TTC549 (cell line): ENCODE measurements around the gene UMODL1.

Experiments used
- FAIRE-seq: peaks from 2 replicates; lab custom pipeline; 2012; peaks lifted over from hg19 to GRCh38; lab: Jason Lieb, UNC

UMODL1 gene, protein sequence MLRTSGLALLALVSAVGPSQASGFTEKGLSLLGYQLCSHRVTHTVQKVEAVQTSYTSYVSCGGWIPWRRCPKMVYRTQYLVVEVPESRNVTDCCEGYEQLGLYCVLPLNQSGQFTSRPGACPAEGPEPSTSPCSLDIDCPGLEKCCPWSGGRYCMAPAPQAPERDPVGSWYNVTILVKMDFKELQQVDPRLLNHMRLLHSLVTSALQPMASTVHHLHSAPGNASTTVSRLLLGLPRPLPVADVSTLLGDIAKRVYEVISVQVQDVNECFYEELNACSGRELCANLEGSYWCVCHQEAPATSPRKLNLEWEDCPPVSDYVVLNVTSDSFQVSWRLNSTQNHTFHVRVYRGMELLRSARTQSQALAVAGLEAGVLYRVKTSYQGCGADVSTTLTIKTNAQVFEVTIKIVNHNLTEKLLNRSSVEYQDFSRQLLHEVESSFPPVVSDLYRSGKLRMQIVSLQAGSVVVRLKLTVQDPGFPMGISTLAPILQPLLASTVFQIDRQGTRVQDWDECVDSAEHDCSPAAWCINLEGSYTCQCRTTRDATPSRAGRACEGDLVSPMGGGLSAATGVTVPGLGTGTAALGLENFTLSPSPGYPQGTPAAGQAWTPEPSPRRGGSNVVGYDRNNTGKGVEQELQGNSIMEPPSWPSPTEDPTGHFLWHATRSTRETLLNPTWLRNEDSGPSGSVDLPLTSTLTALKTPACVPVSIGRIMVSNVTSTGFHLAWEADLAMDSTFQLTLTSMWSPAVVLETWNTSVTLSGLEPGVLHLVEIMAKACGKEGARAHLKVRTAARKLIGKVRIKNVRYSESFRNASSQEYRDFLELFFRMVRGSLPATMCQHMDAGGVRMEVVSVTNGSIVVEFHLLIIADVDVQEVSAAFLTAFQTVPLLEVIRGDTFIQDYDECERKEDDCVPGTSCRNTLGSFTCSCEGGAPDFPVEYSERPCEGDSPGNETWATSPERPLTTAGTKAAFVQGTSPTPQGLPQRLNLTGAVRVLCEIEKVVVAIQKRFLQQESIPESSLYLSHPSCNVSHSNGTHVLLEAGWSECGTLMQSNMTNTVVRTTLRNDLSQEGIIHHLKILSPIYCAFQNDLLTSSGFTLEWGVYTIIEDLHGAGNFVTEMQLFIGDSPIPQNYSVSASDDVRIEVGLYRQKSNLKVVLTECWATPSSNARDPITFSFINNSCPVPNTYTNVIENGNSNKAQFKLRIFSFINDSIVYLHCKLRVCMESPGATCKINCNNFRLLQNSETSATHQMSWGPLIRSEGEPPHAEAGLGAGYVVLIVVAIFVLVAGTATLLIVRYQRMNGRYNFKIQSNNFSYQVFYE

DNA sequence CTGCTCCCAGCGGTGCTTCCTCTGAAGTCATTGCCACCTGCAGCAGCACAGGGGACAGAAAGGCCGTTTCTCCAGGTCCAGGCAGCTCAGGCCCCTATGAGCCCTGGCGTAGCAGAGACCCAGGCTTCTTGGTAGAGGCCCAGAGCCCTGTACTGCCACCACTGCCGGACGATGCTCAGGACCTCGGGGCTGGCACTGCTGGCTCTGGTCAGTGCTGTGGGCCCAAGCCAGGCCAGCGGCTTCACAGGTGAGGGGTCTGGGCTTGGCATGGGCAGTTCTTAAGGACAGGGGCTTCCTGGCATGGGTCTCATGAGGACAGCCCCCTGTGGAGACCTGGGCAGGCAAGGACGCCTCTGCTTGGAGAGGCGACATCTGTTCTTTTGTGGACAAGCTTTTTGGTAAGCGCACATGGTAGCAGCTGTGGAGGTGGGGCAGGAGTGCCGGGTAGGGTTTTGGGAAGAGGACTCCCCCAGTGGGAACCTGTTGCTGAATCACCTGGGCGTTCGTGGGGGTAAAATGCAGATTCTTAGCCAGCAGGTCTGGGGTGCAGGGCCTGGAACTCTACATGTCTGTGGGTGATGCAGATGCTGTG, at the start of gene UMODL1:
UMODL1 (plus strand) TSS at position 172 of the 592 bp plus-strand sequence; CDS start at position 172, 0 bp downstream.
- FAIRE-seq = no peak

- no peak for FAIRE-seq
Observed at GRCh38 chr21:42021371-42022090, 49.6 kb upstream of the UMODL1 start.

DNA sequence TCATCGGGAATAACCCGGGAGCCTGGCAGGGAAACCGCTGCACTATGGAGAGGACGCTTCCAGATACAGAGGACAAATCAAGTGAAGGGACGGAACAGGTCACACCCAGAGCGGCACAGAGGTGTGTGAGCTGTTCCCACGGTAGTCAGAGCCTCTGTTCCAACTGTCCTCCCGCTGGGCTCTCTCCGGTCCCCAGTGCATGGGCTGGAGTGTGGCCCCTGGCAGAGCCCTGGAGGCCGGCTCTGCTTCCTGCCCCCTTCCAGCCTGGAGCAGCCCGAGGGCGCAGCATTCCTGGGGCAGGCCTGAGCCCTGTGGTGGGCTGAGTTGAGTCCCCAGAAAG, 49.1 kb upstream of the UMODL1 start:
- no peak for FAIRE-seq

- FAIRE-seq = no peak
Observed at GRCh38 chr21:42022906-42023305, 48.2 kb upstream of the UMODL1 start.

DNA sequence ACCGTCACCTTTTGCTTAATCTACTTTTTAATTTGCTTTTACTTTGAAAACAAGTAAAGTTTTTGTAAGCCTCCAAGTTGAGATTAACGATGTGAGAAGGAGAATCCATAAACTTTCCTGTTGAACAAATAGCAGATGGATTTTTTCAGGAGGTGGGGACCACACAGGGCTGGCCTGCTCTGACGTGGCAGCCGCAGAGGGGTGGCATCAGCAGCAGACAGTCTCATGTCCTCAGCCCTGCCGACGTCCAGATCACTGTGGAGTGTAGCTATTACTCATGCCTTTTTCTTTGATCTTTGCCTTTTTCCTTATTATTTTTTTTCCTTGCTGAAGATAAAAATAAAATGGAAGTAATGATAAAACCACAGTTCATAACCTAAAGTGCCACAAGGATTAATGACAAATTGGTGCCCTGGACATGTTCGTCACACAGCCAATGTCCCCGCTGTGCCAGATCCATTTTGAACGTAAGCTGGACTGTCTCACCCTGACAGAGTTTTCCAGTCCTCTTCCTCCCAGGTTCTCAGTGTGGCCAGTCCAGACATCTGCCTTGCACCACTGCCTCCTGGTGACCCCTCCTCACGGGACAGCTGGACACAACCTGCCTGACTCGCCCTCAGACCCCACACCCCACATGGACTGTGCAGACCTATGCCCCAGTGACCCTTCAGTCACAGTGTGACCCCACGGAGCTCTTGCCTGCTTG, 45.6 kb upstream of the UMODL1 start:
- no peak for FAIRE-seq

GRCh38 chr21:42026082-42026435, 45.1 kb upstream of the UMODL1 start:
- no peak for FAIRE-seq

DNA sequence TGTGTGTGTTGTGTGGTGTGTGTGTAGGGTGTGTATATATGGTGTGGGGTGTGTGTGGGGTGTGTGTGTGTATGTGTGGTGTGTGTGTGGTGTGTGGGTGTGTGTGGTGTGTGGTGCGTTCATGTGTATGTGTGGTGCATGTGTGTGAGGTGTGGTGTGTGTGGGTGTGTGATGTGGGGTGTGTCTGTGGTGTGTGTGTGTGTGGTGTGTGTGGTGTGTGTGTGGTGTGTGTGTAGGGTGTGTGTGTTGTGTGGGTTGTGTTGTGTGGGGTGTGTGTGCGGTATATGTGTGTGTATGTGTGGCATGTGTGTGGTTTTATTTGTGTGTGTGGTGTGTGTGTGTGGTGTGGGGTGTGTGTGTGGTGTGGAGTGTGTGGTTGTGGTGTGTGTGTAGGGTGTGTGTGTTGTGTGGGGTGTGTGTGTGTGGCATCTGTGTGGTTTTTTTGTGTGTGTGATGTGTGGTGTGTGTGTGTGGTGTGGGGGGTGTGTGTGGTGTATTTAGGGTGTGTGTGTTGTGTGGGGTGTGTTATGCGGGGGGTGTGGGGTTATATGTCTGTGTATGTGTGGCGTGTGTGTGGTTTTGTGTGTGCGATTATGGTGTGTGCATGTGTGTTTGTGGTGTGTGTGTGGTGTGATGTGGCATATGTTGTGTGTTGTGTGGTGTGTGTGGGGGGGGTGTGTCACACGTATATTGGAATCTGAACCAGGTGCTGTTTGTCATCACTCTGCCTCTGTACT, 43.9 kb upstream of the UMODL1 start:
- FAIRE-seq = no peak

DNA sequence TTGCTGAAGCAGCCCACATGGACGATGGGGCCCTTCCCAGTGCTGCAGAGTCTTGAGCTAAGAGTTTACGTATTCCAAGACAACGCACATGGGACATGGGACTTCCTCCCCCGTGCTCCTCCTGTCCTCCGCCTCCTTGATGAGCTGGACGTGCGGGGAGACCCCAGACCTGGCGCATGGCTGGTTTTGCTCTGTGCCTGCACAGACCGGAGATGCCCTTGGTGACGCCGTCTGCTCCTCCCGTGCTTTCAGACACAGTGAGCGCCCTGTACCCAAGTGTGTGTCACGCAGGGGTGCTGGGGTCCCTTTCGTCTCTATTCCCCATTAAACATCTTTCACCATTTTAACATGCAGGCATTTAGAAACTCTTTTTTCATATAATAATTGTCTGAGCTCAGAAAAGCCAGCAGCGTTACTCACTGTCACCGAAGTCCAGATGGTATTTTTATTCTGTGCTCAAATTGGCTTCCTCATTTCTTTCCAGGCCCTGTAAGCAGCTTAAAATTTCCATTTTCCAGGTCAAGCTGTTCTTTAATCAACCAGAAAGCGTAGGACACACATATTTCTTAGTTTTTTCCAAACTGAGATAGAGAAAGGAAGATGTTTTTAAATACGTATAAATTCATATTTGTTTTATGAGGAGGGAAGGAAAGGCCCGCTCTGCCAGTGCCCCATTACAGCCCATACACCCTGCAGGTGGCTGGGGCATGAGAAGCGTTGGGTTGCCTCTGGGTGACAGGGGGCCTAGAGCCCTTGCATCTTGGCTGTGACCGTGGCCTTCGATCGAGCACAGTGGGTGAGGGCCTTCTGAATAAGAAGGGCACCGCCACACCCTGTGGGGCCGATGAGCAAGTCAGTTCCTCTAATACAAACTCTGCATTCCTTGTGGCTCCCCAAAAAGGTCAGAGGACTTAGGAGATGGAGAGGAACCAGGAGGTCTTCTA, 43.0 kb upstream of the UMODL1 start:
- no peak for FAIRE-seq

DNA sequence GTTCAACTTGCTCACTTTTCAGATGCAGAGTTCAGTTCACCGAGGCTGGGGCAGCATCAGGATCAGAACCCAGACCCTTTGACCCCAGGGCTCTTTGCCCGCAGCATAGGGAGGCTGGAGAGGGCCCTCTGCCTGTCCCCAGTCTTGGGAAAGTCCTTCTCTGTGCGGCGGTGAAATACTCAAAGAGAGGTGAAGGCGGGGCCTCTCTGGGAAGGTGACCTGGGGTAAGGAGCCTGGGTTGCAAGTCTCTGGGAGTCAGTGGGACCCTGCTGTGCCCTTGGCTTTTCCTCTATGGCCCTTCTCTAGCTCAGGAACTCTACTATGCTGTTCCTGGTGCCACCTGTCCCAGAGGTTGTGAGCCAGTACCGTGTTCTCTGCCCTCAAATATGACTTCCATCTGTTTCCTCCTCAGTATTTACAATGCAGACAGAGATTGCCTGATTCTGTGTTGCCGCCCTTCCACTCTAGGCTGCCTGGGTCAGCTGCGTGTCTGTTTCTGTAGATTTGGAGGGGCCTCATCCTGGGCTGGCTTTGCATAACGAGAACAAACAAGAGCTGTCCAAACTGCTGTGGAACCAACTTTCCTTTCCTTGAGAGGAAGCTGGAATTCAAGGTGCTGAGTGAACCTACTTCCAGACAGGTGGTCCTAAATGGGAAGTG, 42.2 kb upstream of the UMODL1 start:
- no peak for FAIRE-seq

DNA sequence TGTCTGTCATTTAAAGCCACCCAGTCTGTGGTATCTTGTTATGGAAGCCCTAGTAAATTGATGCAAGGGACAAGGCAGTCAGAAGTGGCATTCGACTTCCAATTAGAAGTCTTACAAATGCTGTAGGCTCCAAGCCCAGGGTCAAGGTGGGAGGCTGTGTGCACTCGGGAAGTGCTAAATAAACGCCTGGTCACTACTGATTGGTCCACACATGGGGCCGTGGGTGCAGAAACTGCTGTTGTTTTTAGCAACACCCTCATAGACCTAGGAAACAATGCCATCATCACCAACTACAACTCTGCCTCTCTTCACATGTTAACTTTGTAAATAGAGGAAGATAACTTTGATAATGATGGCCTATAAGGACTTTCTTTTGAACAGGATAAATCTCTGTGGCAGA, 40.8 kb upstream of the UMODL1 start:
- FAIRE-seq = no peak

DNA sequence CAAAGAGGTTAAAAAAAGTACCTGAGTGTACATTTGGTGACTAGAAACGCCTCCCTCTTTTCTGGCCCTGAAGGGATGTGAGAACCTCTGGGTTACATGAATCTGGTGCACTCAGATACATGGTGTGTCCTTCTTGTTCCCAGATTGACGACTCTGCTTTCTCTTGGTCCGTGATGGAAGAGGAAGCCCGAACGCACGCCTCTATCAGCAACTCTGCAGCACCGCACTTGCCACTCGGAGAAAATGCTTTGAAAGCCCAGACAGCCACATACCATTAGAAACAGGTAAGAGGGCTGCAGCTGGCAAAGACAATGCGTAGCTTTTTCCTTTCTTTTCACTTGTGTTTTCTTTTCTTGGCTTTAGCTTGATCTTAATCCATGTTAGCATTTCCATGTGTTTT, 39.9 kb upstream of the UMODL1 start:
- FAIRE-seq = no peak

DNA sequence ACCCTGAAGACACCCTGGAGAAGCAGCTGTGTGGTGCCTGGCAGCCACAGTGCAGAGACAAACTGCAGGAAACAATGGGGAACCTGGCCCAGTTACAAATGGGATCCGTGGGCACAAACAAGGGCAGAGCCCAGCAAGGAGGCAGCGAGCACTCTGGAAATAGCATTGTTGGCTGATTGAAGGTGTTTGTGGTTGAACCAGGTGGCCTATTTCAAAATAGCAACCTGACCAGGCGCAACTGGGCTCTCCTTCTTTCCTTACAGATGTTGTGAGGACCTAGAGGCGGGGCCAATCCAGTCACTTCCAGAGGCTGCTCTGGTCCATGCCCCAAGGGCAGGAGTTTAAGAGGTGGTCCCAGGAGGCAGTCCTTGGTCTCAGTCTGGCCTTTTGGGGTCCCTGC, 39.3 kb upstream of the UMODL1 start:
- FAIRE-seq = no peak

DNA sequence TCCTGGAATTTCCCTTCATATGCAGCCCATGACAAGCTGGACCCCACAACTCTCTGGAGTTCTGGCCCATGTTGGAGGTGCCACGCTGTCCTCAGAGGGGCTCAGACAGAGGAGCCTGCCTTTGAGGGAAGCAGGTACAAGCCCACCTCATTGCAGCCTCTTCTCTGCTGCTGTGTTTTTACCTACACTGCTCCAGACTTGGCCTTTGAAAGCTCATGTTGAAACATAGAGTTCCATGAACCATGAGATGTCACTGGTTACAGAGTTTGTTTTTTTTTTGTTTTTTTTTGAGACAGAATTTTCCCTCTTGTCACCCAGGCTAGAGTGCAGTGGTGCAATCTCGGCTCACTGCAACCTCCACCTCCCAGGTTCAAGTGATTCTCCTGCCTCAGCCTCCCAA, 38.9 kb upstream of the UMODL1 start:
- FAIRE-seq = no peak

- no peak for FAIRE-seq
Observed at GRCh38 chr21:42032968-42033367, 38.1 kb upstream of the UMODL1 start.

GRCh38 chr21:42036313-42036712, 34.8 kb upstream of the UMODL1 start:
- FAIRE-seq = no peak

- no peak for FAIRE-seq
Observed at GRCh38 chr21:42037516-42037915, 33.6 kb upstream of the UMODL1 start.

GRCh38 chr21:42037943-42038342, 33.2 kb upstream of the UMODL1 start:
- FAIRE-seq = no peak

DNA sequence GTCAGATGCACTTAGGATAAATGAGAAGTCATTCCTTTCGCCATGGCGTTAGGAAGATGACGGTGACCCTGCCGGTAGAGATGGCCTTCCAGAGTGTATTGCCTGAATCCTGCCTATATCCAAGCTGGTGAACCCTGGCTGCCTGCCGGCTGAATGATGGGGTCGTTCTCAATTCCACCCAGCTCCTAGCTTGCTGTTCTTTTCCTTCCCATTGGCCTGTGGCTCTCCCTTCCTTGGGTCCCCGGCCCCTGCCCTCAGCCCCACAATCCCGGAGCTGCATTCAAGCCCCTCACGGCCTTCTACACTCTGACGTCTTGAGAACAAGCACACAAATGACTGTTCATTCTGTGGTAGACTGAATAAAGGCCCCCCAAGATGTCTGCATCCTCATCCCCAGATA, 32.7 kb upstream of the UMODL1 start:
- FAIRE-seq = no peak
